OCI-LY3 (cell line): ENCODE data around the gene DNAH17.

ENCODE experiments used
- EZH2phosphoT487 ChIP-seq: fragments of 200-600 bp; shearing (Covaris generic); IDR thresholded peaks from 2 replicates; pipeline ENCODE4 v1.6.1; 2018; ENCODE audit warnings: antibody characterized with exemption, mixed run types, low read depth
- TF ChIP-seq, protein P1 (sequence below): fragments of 200-600, 300-600 bp; sonication (generic); IDR thresholded peaks from 2 replicates; pipeline ENCODE4 v1.5.1; 2014; ENCODE audit warnings: antibody characterized with exemption, low read length, low read depth

DNA sequence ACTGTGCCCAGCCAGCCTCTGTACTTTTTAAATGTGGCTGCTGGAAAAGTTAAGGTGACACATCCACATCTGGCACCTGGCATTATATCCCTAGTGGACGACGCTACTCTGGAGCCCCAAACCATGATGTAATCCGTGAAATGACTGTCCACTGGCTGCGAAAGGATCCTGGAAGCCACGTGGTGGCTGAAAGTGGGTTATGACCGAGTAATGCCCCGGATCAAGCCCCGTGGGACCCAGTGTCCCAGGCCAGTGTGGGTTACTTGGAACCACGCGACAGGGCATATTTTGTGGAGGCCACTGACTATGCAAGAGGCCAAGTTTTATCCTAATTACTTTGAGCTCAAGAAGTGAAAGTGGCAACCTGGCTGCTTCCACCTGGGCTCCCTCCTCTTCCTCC, 119.1 kb downstream of the DNAH17 start:
- TF ChIP-seq, protein P1, sequence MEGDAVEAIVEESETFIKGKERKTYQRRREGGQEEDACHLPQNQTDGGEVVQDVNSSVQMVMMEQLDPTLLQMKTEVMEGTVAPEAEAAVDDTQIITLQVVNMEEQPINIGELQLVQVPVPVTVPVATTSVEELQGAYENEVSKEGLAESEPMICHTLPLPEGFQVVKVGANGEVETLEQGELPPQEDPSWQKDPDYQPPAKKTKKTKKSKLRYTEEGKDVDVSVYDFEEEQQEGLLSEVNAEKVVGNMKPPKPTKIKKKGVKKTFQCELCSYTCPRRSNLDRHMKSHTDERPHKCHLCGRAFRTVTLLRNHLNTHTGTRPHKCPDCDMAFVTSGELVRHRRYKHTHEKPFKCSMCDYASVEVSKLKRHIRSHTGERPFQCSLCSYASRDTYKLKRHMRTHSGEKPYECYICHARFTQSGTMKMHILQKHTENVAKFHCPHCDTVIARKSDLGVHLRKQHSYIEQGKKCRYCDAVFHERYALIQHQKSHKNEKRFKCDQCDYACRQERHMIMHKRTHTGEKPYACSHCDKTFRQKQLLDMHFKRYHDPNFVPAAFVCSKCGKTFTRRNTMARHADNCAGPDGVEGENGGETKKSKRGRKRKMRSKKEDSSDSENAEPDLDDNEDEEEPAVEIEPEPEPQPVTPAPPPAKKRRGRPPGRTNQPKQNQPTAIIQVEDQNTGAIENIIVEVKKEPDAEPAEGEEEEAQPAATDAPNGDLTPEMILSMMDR, result no peak
- no peak for TF ChIP-seq EZH2phosphoT487
